ENCODE results near the gene FCRLA.
"Not testable (repeated sequence)": the region's sequence is repeated elsewhere in the genome, so short reads cannot be mapped to it uniquely, and the experiment has no call there.

The FCRLA gene

DNA sequence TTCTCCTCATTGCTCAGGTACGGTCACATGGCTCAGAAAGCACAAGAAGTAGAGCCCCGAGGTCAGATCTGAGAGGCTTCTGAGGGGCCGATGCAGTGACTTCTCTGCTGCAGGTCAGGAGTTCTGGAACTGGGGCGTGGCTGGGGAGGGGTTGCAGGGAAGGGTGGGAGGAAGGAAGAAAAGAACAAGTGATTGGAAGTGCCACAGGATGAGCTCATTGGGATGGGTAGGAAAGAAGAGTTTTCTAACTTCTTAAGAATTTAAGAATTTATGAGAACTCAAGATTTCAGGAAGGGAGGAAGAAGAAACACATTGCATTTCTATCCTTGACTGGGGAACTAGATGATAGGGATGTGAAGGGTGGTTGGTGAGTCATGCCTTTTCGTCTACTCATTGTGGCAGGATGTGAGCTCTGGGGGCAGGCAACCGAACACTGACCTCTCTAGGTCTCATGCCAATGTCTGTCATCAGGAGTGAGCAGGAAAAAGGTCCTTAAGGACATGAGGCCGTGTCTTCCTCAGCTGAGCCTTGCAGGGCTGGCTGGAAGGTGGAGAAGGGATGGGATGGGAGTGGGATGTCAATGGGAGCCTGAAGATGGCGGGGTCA lies 14.8 kb downstream of the FCRLA start:
- Histone ChIP-seq H3K27ac (ENCODE audit: low read depth, low read length) (no peak overlapping the region), H3K27me3 (ENCODE audit: insufficient read depth, low read length) (no peaks in the 10 kb centered on the region), H4K12ac (ENCODE audit: low read depth, low read length) (no peak overlapping the region), H3K14ac (ENCODE audit: low read length) (no peak overlapping the region), H3K79me1 (ENCODE audit: low read length) (peaks cover 8% of the 10 kb centered on the region), H3K79me2 (ENCODE audit: control insufficient read depth, insufficient read depth, low read length, poor library complexity) (peaks cover 7% of the 10 kb centered on the region), H3K4me2 (ENCODE audit: low read length) (no peak overlapping the region), H2AK5ac (ENCODE audit: low read length) (no peak overlapping the region), H3K18ac (ENCODE audit: low read length) (no peak overlapping the region), H2BK12ac (ENCODE audit: low read length) (no peak overlapping the region), H3K36me3 (ENCODE audit: control insufficient read depth in 1 of 2, insufficient read depth in 2 of 2, low read length in 2 of 2) (no peaks in the 10 kb centered on the region), H3K23ac (ENCODE audit: low read length) (no peak overlapping the region), H4K91ac (ENCODE audit: low read depth, low read length) (no peak overlapping the region), H4K8ac (ENCODE audit: low read depth, low read length) (no peak overlapping the region), H2BK120ac (ENCODE audit: insufficient read depth, low read length, poor library complexity) (no peak overlapping the region), H3K4me3 (ENCODE audit: low read depth, low read length) (no peak overlapping the region), H2BK5ac (ENCODE audit: low read depth, low read length, poor library complexity) (no peak overlapping the region), H2AFZ (ENCODE audit: insufficient read depth, low read length, poor library complexity) (no peak overlapping the region), H3K9me3 (ENCODE audit: insufficient read depth, low read depth, low read length) (peaks cover 2% of the 10 kb centered on the region), H3K4ac (ENCODE audit: low read depth, low read length) (no peak overlapping the region), H3K4me1 (ENCODE audit: control insufficient read depth in 1 of 2, insufficient read depth in 2 of 2, low read length in 2 of 2) (peaks cover 8 to 10% of the 10 kb centered on the region in 2 experiments), H3K9ac (ENCODE audit: low read length) (no peak overlapping the region)
- peak; percentile 15 to 29 for DNase-seq
- no CpG with 5 or more reads among the region's 8 CpGs for WGBS (ENCODE audit: extremely low coverage, insufficient coverage, insufficient read length)

DNA sequence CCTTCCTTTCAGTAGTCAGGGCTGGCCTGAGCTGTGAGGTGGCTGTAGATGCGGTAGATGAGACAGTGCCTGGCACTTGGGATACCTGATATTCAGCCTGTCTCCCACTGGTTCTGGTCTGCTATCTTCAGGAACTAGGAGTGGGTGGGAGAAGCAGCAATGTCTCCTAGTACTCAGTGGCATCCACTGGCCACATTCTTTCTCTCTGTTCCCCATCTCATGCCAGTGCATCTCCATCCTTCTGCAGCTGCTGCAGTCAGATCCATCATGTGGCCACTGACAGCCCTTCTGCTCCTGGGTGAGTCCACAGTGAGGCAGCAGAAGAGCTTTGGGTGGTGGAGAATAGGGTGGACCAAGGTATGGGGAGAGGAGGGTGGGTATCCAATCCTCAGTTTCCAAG lies 15.4 kb downstream of the FCRLA start:
- peaks cover 2% of the 10 kb centered on the region for H3K9me3 ChIP-seq (ENCODE audit: insufficient read depth, low read depth, low read length)
- no peak overlapping the region for H2BK120ac ChIP-seq (ENCODE audit: insufficient read depth, low read length, poor library complexity)
- H3K36me3 ChIP-seq (ENCODE audit: control insufficient read depth in 1 of 2, insufficient read depth in 2 of 2, low read length in 2 of 2) = no peaks in the 10 kb centered on the region
- peaks cover 8 to 10% of the 10 kb centered on the region in 2 experiments for H3K4me1 ChIP-seq (ENCODE audit: control insufficient read depth in 1 of 2, insufficient read depth in 2 of 2, low read length in 2 of 2)
- no peak overlapping the region for H3K9ac ChIP-seq (ENCODE audit: low read length)
- H3K14ac ChIP-seq (ENCODE audit: low read length) = no peak overlapping the region
- H2AFZ ChIP-seq (ENCODE audit: insufficient read depth, low read length, poor library complexity) = no peak overlapping the region
- H4K8ac ChIP-seq (ENCODE audit: low read depth, low read length) = no peak overlapping the region
- no peak overlapping the region for H3K18ac ChIP-seq (ENCODE audit: low read length)
- peaks cover 12% of the 10 kb centered on the region for H3K79me1 ChIP-seq (ENCODE audit: low read length)
- no peak overlapping the region for H2BK5ac ChIP-seq (ENCODE audit: low read depth, low read length, poor library complexity)
- no peak overlapping the region for H2BK12ac ChIP-seq (ENCODE audit: low read length)
- peak overlapping the region; percentile 27 for H3K4me3 ChIP-seq (ENCODE audit: low read depth, low read length)
- no peak overlapping the region for H2AK5ac ChIP-seq (ENCODE audit: low read length)
- peaks cover 10% of the 10 kb centered on the region for H3K79me2 ChIP-seq (ENCODE audit: control insufficient read depth, insufficient read depth, low read length, poor library complexity)
- H3K4ac ChIP-seq (ENCODE audit: low read depth, low read length) = no peak overlapping the region
- H3K23ac ChIP-seq (ENCODE audit: low read length) = no peak overlapping the region
- DNase-seq = no peak
- no peak overlapping the region for H3K4me2 ChIP-seq (ENCODE audit: low read length)
- WGBS (ENCODE audit: extremely low coverage, insufficient coverage, insufficient read length) = no CpG with 5 or more reads among the region's 1 CpG
- H3K27me3 ChIP-seq (ENCODE audit: insufficient read depth, low read length) = no peaks in the 10 kb centered on the region
- H4K91ac ChIP-seq (ENCODE audit: low read depth, low read length) = no peak overlapping the region
- no peak overlapping the region for H3K27ac ChIP-seq (ENCODE audit: low read depth, low read length)
- H4K12ac ChIP-seq (ENCODE audit: low read depth, low read length) = no peak overlapping the region

DNA sequence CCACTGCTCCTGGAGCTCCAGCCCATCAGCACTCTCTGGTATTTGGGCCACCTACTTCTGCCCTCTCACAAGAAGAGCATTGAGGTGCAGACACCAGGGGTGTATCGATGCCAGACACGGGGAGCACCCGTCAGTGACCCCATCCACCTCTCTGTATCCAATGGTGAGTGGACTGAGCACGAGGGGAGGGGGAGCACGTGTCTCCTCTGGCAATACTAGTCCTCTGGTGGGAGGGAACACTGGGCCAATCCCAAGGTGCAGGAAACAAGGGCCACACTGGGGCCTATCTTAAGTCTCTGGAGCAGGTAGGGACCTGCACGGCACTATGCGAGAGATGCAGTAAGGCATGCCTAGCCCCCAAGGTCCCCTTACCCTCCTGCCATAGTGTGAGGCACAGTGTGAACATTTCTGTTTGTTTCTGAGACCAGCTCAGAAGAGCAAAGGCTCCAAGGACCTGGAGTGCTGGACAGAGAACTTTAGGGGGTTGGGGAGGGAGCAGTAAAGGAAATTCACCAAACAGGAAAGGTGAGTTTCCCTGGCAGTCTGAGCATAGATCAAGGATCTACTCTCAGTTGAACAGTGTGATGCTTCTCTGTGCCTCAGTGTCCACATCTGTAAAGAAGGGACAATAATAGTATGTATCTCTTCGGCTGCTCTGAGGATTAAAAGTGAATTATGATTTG lies 16.6 kb downstream of the FCRLA start:
- peaks cover 2% of the 10 kb centered on the region for H3K9me3 ChIP-seq (ENCODE audit: insufficient read depth, low read depth, low read length)
- DNase-seq = no peak
- no peak overlapping the region for H3K14ac ChIP-seq (ENCODE audit: low read length)
- H3K27me3 ChIP-seq (ENCODE audit: insufficient read depth, low read length) = no peaks in the 10 kb centered on the region
- no peak overlapping the region for H3K9ac ChIP-seq (ENCODE audit: low read length)
- peaks cover 8 to 10% of the 10 kb centered on the region in 2 experiments for H3K4me1 ChIP-seq (ENCODE audit: control insufficient read depth in 1 of 2, insufficient read depth in 2 of 2, low read length in 2 of 2)
- no peak overlapping the region for H2AK5ac ChIP-seq (ENCODE audit: low read length)
- WGBS (ENCODE audit: extremely low coverage, insufficient coverage, insufficient read length) = no CpG with 5 or more reads among the region's 8 CpGs
- no peak overlapping the region for H3K27ac ChIP-seq (ENCODE audit: low read depth, low read length)
- H3K18ac ChIP-seq (ENCODE audit: low read length) = no peak overlapping the region
- no peak overlapping the region for H4K12ac ChIP-seq (ENCODE audit: low read depth, low read length)
- peaks cover 10% of the 10 kb centered on the region for H3K79me2 ChIP-seq (ENCODE audit: control insufficient read depth, insufficient read depth, low read length, poor library complexity)
- no peak overlapping the region for H3K4ac ChIP-seq (ENCODE audit: low read depth, low read length)
- H2AFZ ChIP-seq (ENCODE audit: insufficient read depth, low read length, poor library complexity) = no peak overlapping the region
- H2BK12ac ChIP-seq (ENCODE audit: low read length) = no peak overlapping the region
- peaks cover 14% of the 10 kb centered on the region for H3K79me1 ChIP-seq (ENCODE audit: low read length)
- no peak overlapping the region for H2BK120ac ChIP-seq (ENCODE audit: insufficient read depth, low read length, poor library complexity)
- no peak overlapping the region for H3K4me2 ChIP-seq (ENCODE audit: low read length)
- H3K36me3 ChIP-seq (ENCODE audit: control insufficient read depth in 1 of 2, insufficient read depth in 2 of 2, low read length in 2 of 2) = no peaks in the 10 kb centered on the region
- no peak overlapping the region for H3K4me3 ChIP-seq (ENCODE audit: low read depth, low read length)
- H4K8ac ChIP-seq (ENCODE audit: low read depth, low read length) = no peak overlapping the region
- H2BK5ac ChIP-seq (ENCODE audit: low read depth, low read length, poor library complexity) = no peak overlapping the region
- H3K23ac ChIP-seq (ENCODE audit: low read length) = no peak overlapping the region
- no peak overlapping the region for H4K91ac ChIP-seq (ENCODE audit: low read depth, low read length)

GRCh38 chr1:161725258-161725907 lies 18.4 kb downstream of the FCRLA start:
- Histone ChIP-seq H2AFZ (ENCODE audit: insufficient read depth, low read length, poor library complexity) (peak overlapping the region; percentile 14), H4K8ac (ENCODE audit: low read depth, low read length) (peak overlapping the region; percentile 12), H3K4me2 (ENCODE audit: low read length) (peak overlapping the region; percentile 82), H3K4me3 (ENCODE audit: low read depth, low read length) (peak overlapping the region; percentile 55), H3K4me1 (ENCODE audit: control insufficient read depth in 1 of 2, insufficient read depth in 2 of 2, low read length in 2 of 2) (peaks cover 8 to 12% of the 10 kb centered on the region in 2 experiments), H3K79me1 (ENCODE audit: low read length) (peaks cover 14% of the 10 kb centered on the region)
- H3K4ac ChIP-seq (ENCODE audit: low read depth, low read length); H3K9ac ChIP-seq (ENCODE audit: low read length); H3K27ac ChIP-seq (ENCODE audit: low read depth, low read length); H2AK5ac ChIP-seq (ENCODE audit: low read length); H3K27me3 ChIP-seq (ENCODE audit: insufficient read depth, low read length); H3K36me3 ChIP-seq (ENCODE audit: control insufficient read depth in 1 of 2, insufficient read depth in 2 of 2, low read length in 2 of 2); H3K23ac ChIP-seq (ENCODE audit: low read length); H4K12ac ChIP-seq (ENCODE audit: low read depth, low read length); DNase-seq; H3K9me3 ChIP-seq (ENCODE audit: insufficient read depth, low read depth, low read length); H2BK12ac ChIP-seq (ENCODE audit: low read length); H2BK5ac ChIP-seq (ENCODE audit: low read depth, low read length, poor library complexity); H2BK120ac ChIP-seq (ENCODE audit: insufficient read depth, low read length, poor library complexity); H3K18ac ChIP-seq (ENCODE audit: low read length); H4K91ac ChIP-seq (ENCODE audit: low read depth, low read length); H3K14ac ChIP-seq (ENCODE audit: low read length); H3K79me2 ChIP-seq (ENCODE audit: control insufficient read depth, insufficient read depth, low read length, poor library complexity): not testable (repeated sequence)
- 100% methylated on average over 2 of the region's 22 CpGs for WGBS (ENCODE audit: extremely low coverage, insufficient coverage, insufficient read length)

All from trophoblast cell (in vitro differentiated cells and primary cell).